OCI-LY7 (cell line): ENCODE measurements around the gene MAP4K1. TPM values are rescaled to one million over a fixed set of nuclear protein-coding genes. Genes with fewer than 3 reads are reported as not detected.

Source experiments
- BruUV-seq: library from RNA; stranded (reverse); fragments of 400-500 nt; replicated peaks from 2 replicates; lab custom pipeline; 2021; lab: Mats Ljungman, UMichigan
- CTCF ChIA-PET: fragments of 300-600 bp; sonication (Branson Sonifier 250); formaldehyde crosslinking; loops from one replicate; lab custom pipeline; 2022; ENCODE audit warnings: antibody characterized with exemption; ENCODE audit not compliant: unreplicated experiment; lab: Charles Lee
- POLR2A ChIA-PET: fragments of 300-600 bp; sonication (Branson Sonifier 250); formaldehyde crosslinking; loops from one replicate; lab custom pipeline; 2022; ENCODE audit warnings: antibody characterized with exemption; lab: Charles Lee
- DNase-seq: peaks from one replicate; pipeline ENCODE4 v3.0.0-alpha.2; 2015; ENCODE audit warnings: low spot score
- H2AFZ ChIP-seq: fragments of 200-600 bp; sonication (generic), shearing (Covaris generic); 2 replicates; pipeline ENCODE4 v1.6.1; 2014; ENCODE audit warnings: mild to moderate bottlenecking, antibody characterized with exemption, low read length, moderate library complexity
- H3K27ac ChIP-seq: fragments of 200-600 bp; sonication (generic); 2 replicates; pipeline ENCODE4 v1.5.1; 2014; ENCODE audit warnings: mixed run types, low read depth, mild to moderate bottlenecking, moderate library complexity, low read length, inconsistent platforms; ENCODE audit not compliant: poor library complexity, severe bottlenecking
- H3K36me3 ChIP-seq: fragments of 200-600 bp; sonication (generic); 2 replicates; pipeline ENCODE4 v1.6.1; 2014; ENCODE audit warnings: mild to moderate bottlenecking, antibody characterized with exemption, low read length, moderate library complexity, mixed read lengths; ENCODE audit not compliant: insufficient read depth
- H3K4me1 ChIP-seq: fragments of 200-600 bp; sonication (generic); 2 replicates; pipeline ENCODE4 v1.5.1; 2014; ENCODE audit warnings: mild to moderate bottlenecking, low read length; ENCODE audit not compliant: insufficient read depth, poor library complexity, severe bottlenecking
- H3K4me2 ChIP-seq: fragments of 200-600 bp; sonication (generic); 2 replicates; pipeline ENCODE4 v1.6.1; 2014; ENCODE audit warnings: mild to moderate bottlenecking, low read length
- H3K4me3 ChIP-seq: fragments of 200-600 bp; sonication (generic); 2 replicates; pipeline ENCODE4 v1.5.1; 2014; ENCODE audit warnings: mild to moderate bottlenecking, low read depth, low read length; ENCODE audit not compliant: poor library complexity, severe bottlenecking
- H3K79me2 ChIP-seq: fragments of 200-600 bp; sonication (generic); 2 replicates; pipeline ENCODE4 v1.6.1; 2016; ENCODE audit warnings: low read depth, mild to moderate bottlenecking, low read length, moderate library complexity, mixed read lengths; ENCODE audit not compliant: insufficient read depth
- H3K9me2 ChIP-seq: fragments of 200-600 bp; sonication (generic); 2 replicates; pipeline ENCODE4 v1.6.1; 2016; ENCODE audit warnings: mild to moderate bottlenecking, low read length, mixed read lengths; ENCODE audit not compliant: insufficient read depth
- H3K9me3 ChIP-seq: fragments of 200-600 bp; sonication (generic); 2 replicates; pipeline ENCODE4 v1.6.1; 2014; ENCODE audit warnings: mild to moderate bottlenecking, mixed run types, low read length, mixed read lengths
- H4K20me1 ChIP-seq: fragments of 200-600 bp; sonication (generic); 2 replicates; pipeline ENCODE4 v1.6.1; 2014; ENCODE audit warnings: mild to moderate bottlenecking, antibody characterized with exemption, low read length, moderate library complexity, mixed read lengths; ENCODE audit not compliant: insufficient read depth
- CTCF ChIP-seq: fragments of 200-600 bp; sonication (generic); conservative IDR thresholded peaks from 2 replicates; pipeline ENCODE4 v1.5.1; 2014; ENCODE audit warnings: mild to moderate bottlenecking, antibody characterized with exemption, low read length, moderate library complexity, mixed read lengths
- EZH2phosphoT487 ChIP-seq: fragments of 200-600 bp; sonication (generic); IDR thresholded peaks from 2 replicates; pipeline ENCODE4 v1.6.1; 2018; ENCODE audit warnings: low read depth, borderline replicate concordance, mild to moderate bottlenecking, mixed run types, antibody characterized with exemption, low read length, moderate library complexity, mixed read lengths
- intact Hi-C: fragments of 100-400 bp; cut with micrococcal nuclease; formaldehyde crosslinking; loops from one replicate; pipeline ENCODE4 v1.10.0; 2022; ENCODE audit not compliant: unreplicated experiment
- total RNA-seq, 2 experiments: library from RNA; depleted of rRNA in 1 of 2; stranded (reverse); fragments of >200 nt in 1 of 2; shearing (Covaris generic) in 1 of 2; gene quantifications; 2 replicates each; pipeline ENCODE4 v1.2.3, GENCODE V29; 2014 to 2022

Gene MAP4K1
- total RNA-seq, 2 experiments from 2014 or later: 102 to 331 TPM

GRCh38 chr19:38661136-38661535 lies 43.4 kb upstream of the MAP4K1 start:
- Histone ChIP-seq H3K4me3 (no peak overlapping the region), H3K4me2 (no peak overlapping the region), H4K20me1 (peaks cover 9% of the 10 kb centered on the region; the same call in 1 of the 2 replicates), H3K79me2 (peaks cover 47% of the 10 kb centered on the region), H3K27ac (no peak overlapping the region), H3K4me1 (peaks cover 27% of the 10 kb centered on the region), H3K9me3 (no peaks in the 10 kb centered on the region), H2AFZ (no peak overlapping the region), H3K9me2 (no peaks in the 10 kb centered on the region), H3K36me3 (peaks cover 11% of the 10 kb centered on the region)
- POLR2A ChIA-PET: interaction anchor here (0.5 kb wide), 1 partner anchor 1405 kb away, joined by 3 read pairs; no protein-coding TSS in a partner anchor
- CTCF ChIA-PET: no interaction called here
- TF ChIP-seq EZH2phosphoT487 (no peak), CTCF (no peak)
- no peak for DNase-seq
- intact Hi-C loops: no loop called here
- no TSS peak for BruUV-seq

- ChIA-PET POLR2A (interaction anchor here (0.6 to 1.1 kb wide), 2 partner anchors 11 to 12 kb away, joined by 3 read pairs; no protein-coding TSS in a partner anchor), CTCF (no interaction called here)
- H3K4me2 ChIP-seq: no peak overlapping the region
- BruUV-seq: no TSS peak
- H3K9me3 ChIP-seq: no peaks in the 10 kb centered on the region
- no peak for DNase-seq
- H3K4me1 ChIP-seq: peaks cover 23% of the 10 kb centered on the region
- peaks cover 15% of the 10 kb centered on the region for H3K36me3 ChIP-seq
- intact Hi-C loops: no loop called here
- H3K79me2 ChIP-seq: peaks cover 50% of the 10 kb centered on the region
- H2AFZ ChIP-seq: no peak overlapping the region
- peaks cover 11% of the 10 kb centered on the region; the same call in 1 of the 2 replicates for H4K20me1 ChIP-seq
- H3K9me2 ChIP-seq: no peaks in the 10 kb centered on the region
- H3K27ac ChIP-seq: no peak overlapping the region
- no peak for TF ChIP-seq EZH2phosphoT487
- no peak for TF ChIP-seq CTCF
- no peak overlapping the region for H3K4me3 ChIP-seq
Observed at GRCh38 chr19:38660724-38661123, 43.0 kb upstream of the MAP4K1 start.
